Suprapubic skin (tissue), 4 donors: ENCODE measurements around the gene LRIT2.

ENCODE experiments used
- POLR2A ChIP-seq, 2 donors: fragments of 450-650 bp; IDR thresholded peaks; one replicate each; pipeline ENCODE4 v1.6.1; 2017; ENCODE audit warnings: antibody characterized with exemption in 2 of 2, mild to moderate bottlenecking in 2 of 2, moderate library complexity in 2 of 2
- POLR2AphosphoS5 ChIP-seq, 3 donors: sonication (generic); formaldehyde crosslinking; IDR thresholded peaks; one replicate each; pipeline ENCODE4 v1.6.1; 2017; ENCODE audit warnings: antibody characterized with exemption in 3 of 3
- TF ChIP-seq, protein P1 (sequence below), 2 donors: fragments of 200-600 bp in 1 of 2; fragments of 450-650 bp in 1 of 2; sonication (generic) in 1 of 2; IDR thresholded peaks; one replicate each; pipeline ENCODE4 v1.5.1; 2016 to 2019; ENCODE audit warnings: antibody characterized with exemption in 2 of 2, mild to moderate bottlenecking in 1 of 2, moderate library complexity in 1 of 2

DNA sequence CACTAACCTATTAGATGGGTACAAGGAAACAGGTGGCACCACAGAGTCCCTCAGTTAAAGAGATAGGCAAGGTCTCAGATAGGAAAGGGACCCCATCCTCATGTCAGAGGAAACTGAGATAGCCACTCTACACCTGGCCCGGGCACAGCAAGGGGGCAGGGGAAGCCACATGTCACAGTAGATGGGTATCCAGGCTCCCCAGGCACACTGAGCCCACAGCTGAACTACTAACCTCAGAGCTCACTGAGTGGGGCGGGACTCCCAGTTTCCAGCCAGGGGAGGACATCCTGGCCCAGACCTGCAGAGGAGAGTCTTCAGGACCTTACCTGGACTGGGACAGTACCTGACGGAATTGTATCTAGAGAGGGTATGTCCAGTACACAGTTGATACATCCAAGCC, 34.7 kb downstream of the LRIT2 start:
- TF ChIP-seq POLR2AphosphoS5 (IDR thresholded peaks at IDR 0.05) (no peak), POLR2A (IDR thresholded peaks at IDR 0.05) (no peak)
- TF ChIP-seq, protein P1, sequence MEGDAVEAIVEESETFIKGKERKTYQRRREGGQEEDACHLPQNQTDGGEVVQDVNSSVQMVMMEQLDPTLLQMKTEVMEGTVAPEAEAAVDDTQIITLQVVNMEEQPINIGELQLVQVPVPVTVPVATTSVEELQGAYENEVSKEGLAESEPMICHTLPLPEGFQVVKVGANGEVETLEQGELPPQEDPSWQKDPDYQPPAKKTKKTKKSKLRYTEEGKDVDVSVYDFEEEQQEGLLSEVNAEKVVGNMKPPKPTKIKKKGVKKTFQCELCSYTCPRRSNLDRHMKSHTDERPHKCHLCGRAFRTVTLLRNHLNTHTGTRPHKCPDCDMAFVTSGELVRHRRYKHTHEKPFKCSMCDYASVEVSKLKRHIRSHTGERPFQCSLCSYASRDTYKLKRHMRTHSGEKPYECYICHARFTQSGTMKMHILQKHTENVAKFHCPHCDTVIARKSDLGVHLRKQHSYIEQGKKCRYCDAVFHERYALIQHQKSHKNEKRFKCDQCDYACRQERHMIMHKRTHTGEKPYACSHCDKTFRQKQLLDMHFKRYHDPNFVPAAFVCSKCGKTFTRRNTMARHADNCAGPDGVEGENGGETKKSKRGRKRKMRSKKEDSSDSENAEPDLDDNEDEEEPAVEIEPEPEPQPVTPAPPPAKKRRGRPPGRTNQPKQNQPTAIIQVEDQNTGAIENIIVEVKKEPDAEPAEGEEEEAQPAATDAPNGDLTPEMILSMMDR (IDR thresholded peaks at IDR 0.05), result no peak
